NCI-H1105 treated with DMSO at 0.1 percent for 48 hours (cell line): ENCODE results near the gene SRI.
A peak's percentile ranks its signal among the peaks of the same experiment; 100 is the strongest.

Source experiments
- DNase-seq: peaks from one replicate; lab custom pipeline; 2025; lab: John Stamatoyannopoulos, UW

The SRI gene

GRCh38 chr7:88224601-88225275 lies 4.9 kb upstream of the SRI start:
- DNase-seq: no peak

- no peak for DNase-seq
Measured at GRCh38 chr7:88223265-88223664, 3.4 kb upstream of the SRI start.

GRCh38 chr7:88218836-88219605 lies 817 bp downstream of the SRI start:
- peak; percentile 76 for DNase-seq

- no peak for DNase-seq
Measured at GRCh38 chr7:88218429-88218745, 1.5 kb downstream of the SRI start.

GRCh38 chr7:88217675-88218428 lies 2.0 kb downstream of the SRI start:
- DNase-seq: no peak

- no peak for DNase-seq
Measured at GRCh38 chr7:88216276-88216675, 3.6 kb downstream of the SRI start.

- no peak for DNase-seq
Measured at GRCh38 chr7:88215295-88215694, 4.5 kb downstream of the SRI start.

GRCh38 chr7:88214456-88214855 lies 5.4 kb downstream of the SRI start:
- DNase-seq: no peak

GRCh38 chr7:88212918-88213317 lies 6.9 kb downstream of the SRI start:
- no peak for DNase-seq

GRCh38 chr7:88208521-88208920 lies 11.3 kb downstream of the SRI start:
- DNase-seq: no peak

GRCh38 chr7:88206254-88206653 lies 13.6 kb downstream of the SRI start:
- no peak for DNase-seq

- no peak for DNase-seq
Measured at GRCh38 chr7:88205179-88205578, 14.7 kb downstream of the SRI start.

- no peak for DNase-seq
Measured at GRCh38 chr7:88204525-88205110, 15.2 kb downstream of the SRI start.

GRCh38 chr7:88203401-88203800 lies 16.4 kb downstream of the SRI start:
- DNase-seq: no peak

- DNase-seq: no peak
Measured at GRCh38 chr7:88202799-88203198, 17.0 kb downstream of the SRI start.

- DNase-seq: no peak
Measured at GRCh38 chr7:88202278-88202677, 17.6 kb downstream of the SRI start.

GRCh38 chr7:88201305-88201704 lies 18.5 kb downstream of the SRI start:
- DNase-seq: no peak

GRCh38 chr7:88200789-88201188 lies 19.0 kb downstream of the SRI start:
- DNase-seq: peak; percentile 97

- DNase-seq: peak; percentile 69
Measured at GRCh38 chr7:88200261-88200660, 19.6 kb downstream of the SRI start.

GRCh38 chr7:88191911-88192310 lies 27.9 kb downstream of the SRI start:
- no peak for DNase-seq

GRCh38 chr7:88185650-88186049 lies 34.2 kb downstream of the SRI start:
- DNase-seq: no peak

GRCh38 chr7:88184848-88185304 lies 35.0 kb downstream of the SRI start:
- no peak for DNase-seq

GRCh38 chr7:88183051-88183450 lies 36.8 kb downstream of the SRI start:
- no peak for DNase-seq
